Kasumi-1 (cell line): ENCODE measurements around the gene CCT2.
"Not testable (repeated sequence)": the region's sequence is repeated elsewhere in the genome, so short reads cannot be mapped to it uniquely, and the experiment has no call there.

Source experiments
- DNase-seq, 2 experiments: peaks; one replicate each; lab custom pipeline; 2025; lab: John Stamatoyannopoulos, UW

The CCT2 gene

GRCh38 chr12:69589082-69589481 lies 3.8 kb downstream of the CCT2 start:
- no peak for DNase-seq

GRCh38 chr12:69595689-69596088 lies 10.4 kb downstream of the CCT2 start:
- DNase-seq = no peak

GRCh38 chr12:69598174-69598753 lies 13.0 kb downstream of the CCT2 start:
- no peak for DNase-seq

GRCh38 chr12:69600804-69601203 lies 15.5 kb downstream of the CCT2 start:
- DNase-seq = no peak

- no peak for DNase-seq
Measured at GRCh38 chr12:69601962-69602685, 16.9 kb downstream of the CCT2 start.

- no peak for DNase-seq
Measured at GRCh38 chr12:69602954-69603353, 17.7 kb downstream of the CCT2 start.

- not testable (repeated sequence) for DNase-seq
Measured at GRCh38 chr12:69603556-69603955, 18.3 kb downstream of the CCT2 start.

GRCh38 chr12:69604275-69604674 lies 19.0 kb downstream of the CCT2 start:
- DNase-seq = not testable (repeated sequence)

- peak in 1 of 2 experiments; percentile 12 for DNase-seq
Measured at GRCh38 chr12:69608114-69608513, 22.9 kb downstream of the CCT2 start.

GRCh38 chr12:69610126-69610525 lies 24.9 kb downstream of the CCT2 start:
- DNase-seq = peak; percentile 11 to 17

GRCh38 chr12:69610729-69611128 lies 25.5 kb downstream of the CCT2 start, which contains the start of gene LRRC10:
TSS of gene LRRC10 (minus strand) at chr12:69610907. CDS start at chr12:69610838, 69 bp downstream.
- DNase-seq = no peak

- DNase-seq = no peak
Measured at GRCh38 chr12:69613351-69613750, 28.1 kb downstream of the CCT2 start.

- no peak for DNase-seq
Measured at GRCh38 chr12:69616025-69616424, 30.8 kb downstream of the CCT2 start.

GRCh38 chr12:69619050-69619449 lies 33.8 kb downstream of the CCT2 start:
- no peak for DNase-seq

- no peak for DNase-seq
Measured at GRCh38 chr12:69620077-69620476, 34.8 kb downstream of the CCT2 start.

GRCh38 chr12:69620921-69621320 lies 35.7 kb downstream of the CCT2 start:
- DNase-seq = no peak

GRCh38 chr12:69621551-69621950 lies 36.3 kb downstream of the CCT2 start:
- DNase-seq = no peak

- no peak for DNase-seq
Measured at GRCh38 chr12:69623970-69624369, 38.7 kb downstream of the CCT2 start.

GRCh38 chr12:69627501-69627900 lies 42.2 kb downstream of the CCT2 start:
- no peak for DNase-seq

GRCh38 chr12:69630191-69630590 lies 44.9 kb downstream of the CCT2 start:
- peak; percentile 12 to 22 for DNase-seq

GRCh38 chr12:69633061-69633460 lies 47.8 kb downstream of the CCT2 start:
- peak in 1 of 2 experiments; percentile 27 for DNase-seq

- peak; percentile 63 to 78 for DNase-seq
Measured at GRCh38 chr12:69639400-69640016, 54.2 kb downstream of the CCT2 start.

GRCh38 chr12:69641546-69641945 lies 56.3 kb downstream of the CCT2 start:
- no peak for DNase-seq
